Measurements from ENCODE around the gene CSH1. TPM values are rescaled to one million over a fixed set of nuclear protein-coding genes. Genes with fewer than 3 reads are reported as not detected.
A peak's percentile ranks its signal among the peaks of the same experiment; 100 is the strongest.

The CSH1 gene
- polyA plus RNA-seq, 1 of the 3 experiments (the other 2 are of a cell fraction), result not detected

DNA sequence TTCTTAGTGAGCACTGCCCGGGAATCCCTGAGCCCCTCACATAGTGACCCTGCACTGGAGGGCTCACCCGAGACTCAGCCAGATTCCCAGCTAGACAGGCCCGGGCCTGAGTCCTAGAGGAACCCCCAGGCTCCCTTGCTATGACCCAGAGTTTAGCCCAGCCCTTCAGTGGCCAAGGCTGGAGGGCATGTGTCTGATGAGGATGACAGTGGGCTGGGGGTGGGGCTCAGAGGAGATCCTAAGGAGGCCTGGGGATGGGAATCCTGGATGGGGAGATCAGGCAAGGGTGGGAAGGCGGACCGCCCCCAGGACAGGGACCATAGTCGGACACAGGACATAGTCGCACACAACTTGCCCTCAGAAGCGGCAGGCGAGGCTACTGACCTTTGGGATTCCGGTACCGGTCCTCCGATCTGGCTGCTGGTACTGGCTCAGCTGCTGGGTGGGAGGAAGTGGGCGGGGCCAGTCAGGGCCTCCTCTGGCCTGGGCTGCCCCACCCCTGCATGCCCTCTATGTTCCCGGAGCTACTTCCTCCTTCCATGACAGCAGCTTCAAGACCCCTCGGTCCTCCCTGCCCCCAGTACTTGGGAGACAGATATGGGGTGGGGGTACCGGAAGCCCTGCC, 34.7 kb upstream of the CSH1 start:
- ChIA-PET POLR2A (no interaction called here), CTCF (interaction anchor here (1.0 to 8.8 kb wide), 6 partner anchors 12 to 202 kb away, joined by 3 to 90 read pairs (median 24); partner anchors contain the start of genes CSHL1 and GH1)
- whole genome bisulfite sequencing (ENCODE audit: low lambda C conversion rate), result 84% methylated on average over 16 of the region's 16 CpGs
- Histone ChIP-seq H3K9me2 (no peaks in the 10 kb centered on the region), H3K4me3 (ENCODE audit: low read depth in 2 of 2, low read length in 1 of 2) (no peak overlapping the region), H3K27ac (ENCODE audit: low read depth in 2 of 2, low read length in 1 of 2) (no peak overlapping the region), H3F3A (replicated peaks; ENCODE audit: insufficient read depth) (no peaks in the 10 kb centered on the region), H3K4me2 (no peak overlapping the region), H3K79me2 (ENCODE audit: insufficient read depth) (no peaks in the 10 kb centered on the region), H3K4me1 (ENCODE audit: control insufficient read depth in 1 of 2, insufficient read depth in 2 of 2, low read depth in 1 of 2, low read length in 1 of 2) (no peaks in the 10 kb centered on the region), H3K9me3 (no peaks in the 10 kb centered on the region), H3K27me3 (ENCODE audit: insufficient read depth) (peaks cover 13% of the 10 kb centered on the region; the same call in 1 of the 2 replicates), H2AFZ (ENCODE audit: low read depth) (no peak overlapping the region), H3K9ac (no peak overlapping the region), H4K20me1 (ENCODE audit: insufficient read depth) (no peaks in the 10 kb centered on the region), H3K36me3 (replicated peaks in 1 of 2; ENCODE audit: control insufficient read depth in 1 of 2, insufficient read depth in 2 of 2, low read length in 1 of 2) (no peaks in the 10 kb centered on the region)
- TF ChIP-seq MEF2A (IDR thresholded peaks at IDR 0.05; ENCODE audit: borderline replicate concordance, low read depth) (no peak), FOSL2 (IDR thresholded peaks at IDR 0.05; ENCODE audit: borderline replicate concordance, low read depth) (no peak)
- TF ChIP-seq, protein P1, sequence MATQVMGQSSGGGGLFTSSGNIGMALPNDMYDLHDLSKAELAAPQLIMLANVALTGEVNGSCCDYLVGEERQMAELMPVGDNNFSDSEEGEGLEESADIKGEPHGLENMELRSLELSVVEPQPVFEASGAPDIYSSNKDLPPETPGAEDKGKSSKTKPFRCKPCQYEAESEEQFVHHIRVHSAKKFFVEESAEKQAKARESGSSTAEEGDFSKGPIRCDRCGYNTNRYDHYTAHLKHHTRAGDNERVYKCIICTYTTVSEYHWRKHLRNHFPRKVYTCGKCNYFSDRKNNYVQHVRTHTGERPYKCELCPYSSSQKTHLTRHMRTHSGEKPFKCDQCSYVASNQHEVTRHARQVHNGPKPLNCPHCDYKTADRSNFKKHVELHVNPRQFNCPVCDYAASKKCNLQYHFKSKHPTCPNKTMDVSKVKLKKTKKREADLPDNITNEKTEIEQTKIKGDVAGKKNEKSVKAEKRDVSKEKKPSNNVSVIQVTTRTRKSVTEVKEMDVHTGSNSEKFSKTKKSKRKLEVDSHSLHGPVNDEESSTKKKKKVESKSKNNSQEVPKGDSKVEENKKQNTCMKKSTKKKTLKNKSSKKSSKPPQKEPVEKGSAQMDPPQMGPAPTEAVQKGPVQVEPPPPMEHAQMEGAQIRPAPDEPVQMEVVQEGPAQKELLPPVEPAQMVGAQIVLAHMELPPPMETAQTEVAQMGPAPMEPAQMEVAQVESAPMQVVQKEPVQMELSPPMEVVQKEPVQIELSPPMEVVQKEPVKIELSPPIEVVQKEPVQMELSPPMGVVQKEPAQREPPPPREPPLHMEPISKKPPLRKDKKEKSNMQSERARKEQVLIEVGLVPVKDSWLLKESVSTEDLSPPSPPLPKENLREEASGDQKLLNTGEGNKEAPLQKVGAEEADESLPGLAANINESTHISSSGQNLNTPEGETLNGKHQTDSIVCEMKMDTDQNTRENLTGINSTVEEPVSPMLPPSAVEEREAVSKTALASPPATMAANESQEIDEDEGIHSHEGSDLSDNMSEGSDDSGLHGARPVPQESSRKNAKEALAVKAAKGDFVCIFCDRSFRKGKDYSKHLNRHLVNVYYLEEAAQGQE (IDR thresholded peaks at IDR 0.05; ENCODE audit: low read depth, low read length), result no peak
- TF ChIP-seq, protein P2, sequence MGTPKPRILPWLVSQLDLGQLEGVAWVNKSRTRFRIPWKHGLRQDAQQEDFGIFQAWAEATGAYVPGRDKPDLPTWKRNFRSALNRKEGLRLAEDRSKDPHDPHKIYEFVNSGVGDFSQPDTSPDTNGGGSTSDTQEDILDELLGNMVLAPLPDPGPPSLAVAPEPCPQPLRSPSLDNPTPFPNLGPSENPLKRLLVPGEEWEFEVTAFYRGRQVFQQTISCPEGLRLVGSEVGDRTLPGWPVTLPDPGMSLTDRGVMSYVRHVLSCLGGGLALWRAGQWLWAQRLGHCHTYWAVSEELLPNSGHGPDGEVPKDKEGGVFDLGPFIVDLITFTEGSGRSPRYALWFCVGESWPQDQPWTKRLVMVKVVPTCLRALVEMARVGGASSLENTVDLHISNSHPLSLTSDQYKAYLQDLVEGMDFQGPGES (IDR thresholded peaks at IDR 0.05; ENCODE audit: low read depth, low read length), result no peak
- DNase-seq, result peak; percentile 50

DNA sequence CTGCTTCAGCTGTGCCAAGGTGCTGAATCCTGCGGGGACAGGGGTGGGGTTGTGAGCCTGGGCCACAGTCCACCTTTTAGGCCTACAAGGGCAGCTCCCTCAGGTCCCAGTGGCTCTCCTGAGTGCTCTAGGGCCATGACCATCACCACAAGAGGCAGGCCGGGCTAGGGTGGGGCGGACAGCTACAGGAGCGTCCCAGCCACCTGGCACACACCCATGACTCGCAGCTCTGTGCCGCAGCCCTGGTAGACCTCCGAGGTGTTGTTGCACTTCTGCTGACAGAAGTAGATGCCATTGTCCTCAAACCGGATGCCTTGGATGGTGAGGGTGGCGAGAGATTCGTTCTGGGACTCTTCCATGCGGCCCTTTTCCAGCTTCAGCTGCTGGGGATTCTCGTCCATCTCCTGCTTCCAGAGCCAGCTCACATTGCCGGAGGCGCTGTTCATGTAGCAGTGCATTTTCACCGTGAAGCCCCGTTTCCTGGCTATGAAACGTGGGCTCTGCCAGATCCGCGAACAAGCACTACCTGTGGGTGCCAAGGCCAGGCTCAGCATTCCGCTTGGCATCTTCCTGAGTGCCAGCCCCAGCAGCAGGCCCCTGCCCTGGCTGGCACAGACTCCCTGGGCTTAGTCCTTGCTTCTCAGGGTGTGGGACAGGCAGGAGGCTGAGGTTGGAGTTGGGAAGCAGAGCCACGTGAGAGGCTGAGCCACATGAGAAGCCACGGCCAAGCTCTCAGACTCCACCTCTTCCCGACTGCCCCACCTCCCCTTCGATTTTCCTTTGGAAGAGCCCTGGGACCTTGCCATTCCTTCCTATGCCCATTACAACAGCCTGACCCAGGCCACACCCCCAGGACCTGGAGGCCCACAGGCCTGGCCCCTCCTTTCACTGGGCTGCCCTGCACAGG, 33.7 kb upstream of the CSH1 start:
- H3K27ac ChIP-seq (ENCODE audit: low read depth in 2 of 2, low read length in 1 of 2), result no peak overlapping the region
- no peak overlapping the region for H3K9ac ChIP-seq
- DNase-seq, result peak; percentile 31
- ChIA-PET POLR2A (no interaction called here), CTCF (interaction anchor here (0.7 to 8.8 kb wide), 9 partner anchors 11 to 480 kb away, joined by 3 to 90 read pairs (median 21); partner anchors contain the start of genes CSHL1 and GH1)
- H3K9me2 ChIP-seq, result no peaks in the 10 kb centered on the region
- H3K79me2 ChIP-seq (ENCODE audit: insufficient read depth), result no peaks in the 10 kb centered on the region
- no peak overlapping the region for H3K4me3 ChIP-seq (ENCODE audit: low read depth in 2 of 2, low read length in 1 of 2)
- no peaks in the 10 kb centered on the region for H3K9me3 ChIP-seq
- no peaks in the 10 kb centered on the region for H3K4me1 ChIP-seq (ENCODE audit: control insufficient read depth in 1 of 2, insufficient read depth in 2 of 2, low read depth in 1 of 2, low read length in 1 of 2)
- H3K27me3 ChIP-seq (ENCODE audit: insufficient read depth), result peaks cover 8% of the 10 kb centered on the region; the same call in 1 of the 2 replicates
- H3F3A ChIP-seq (replicated peaks; ENCODE audit: insufficient read depth), result no peaks in the 10 kb centered on the region
- no peaks in the 10 kb centered on the region for H4K20me1 ChIP-seq (ENCODE audit: insufficient read depth)
- H3K4me2 ChIP-seq, result no peak overlapping the region
- 82% methylated on average over 15 of the region's 24 CpGs for WGBS (ENCODE audit: low lambda C conversion rate)
- no peaks in the 10 kb centered on the region for H3K36me3 ChIP-seq (replicated peaks in 1 of 2; ENCODE audit: control insufficient read depth in 1 of 2, insufficient read depth in 2 of 2, low read length in 1 of 2)
- no peak overlapping the region for H2AFZ ChIP-seq (ENCODE audit: low read depth)
- TF ChIP-seq ELF1 (IDR thresholded peaks at IDR 0.05) (no peak), RAD21 (IDR thresholded peaks at IDR 0.05; ENCODE audit: low read length) (no peak), SIN3A (IDR thresholded peaks at IDR 0.05; ENCODE audit: borderline replicate concordance, low read depth, low read length) (no peak), NRF1 (IDR thresholded peaks at IDR 0.05; ENCODE audit: low read depth, low read length) (no peak), FOXM1 (IDR thresholded peaks at IDR 0.05; ENCODE audit: low read depth) (no peak), RCOR1 (IDR thresholded peaks at IDR 0.05; ENCODE audit: low read length) (no peak), NFIC (IDR thresholded peaks at IDR 0.05; ENCODE audit: borderline replicate concordance) (no peak)
- TF ChIP-seq, protein P3, sequence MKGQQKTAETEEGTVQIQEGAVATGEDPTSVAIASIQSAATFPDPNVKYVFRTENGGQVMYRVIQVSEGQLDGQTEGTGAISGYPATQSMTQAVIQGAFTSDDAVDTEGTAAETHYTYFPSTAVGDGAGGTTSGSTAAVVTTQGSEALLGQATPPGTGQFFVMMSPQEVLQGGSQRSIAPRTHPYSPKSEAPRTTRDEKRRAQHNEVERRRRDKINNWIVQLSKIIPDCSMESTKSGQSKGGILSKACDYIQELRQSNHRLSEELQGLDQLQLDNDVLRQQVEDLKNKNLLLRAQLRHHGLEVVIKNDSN (IDR thresholded peaks at IDR 0.05; ENCODE audit: borderline replicate concordance, low read depth), result no peak
- TF ChIP-seq, protein P1 (IDR thresholded peaks at IDR 0.05; ENCODE audit: low read depth, low read length), result no peak
